Muscle of leg (tissue), 11 donors: ENCODE results near the gene SCLT1. TPM values are rescaled to one million over a fixed set of nuclear protein-coding genes. Genes with fewer than 3 reads are reported as not detected.
"Not testable (repeated sequence)": the region's sequence is repeated elsewhere in the genome, so short reads cannot be mapped to it uniquely, and the experiment has no call there.

Experiments used
- DNase-seq: peaks from one replicate; pipeline ENCODE4 v3.0.0; 2013
- H3K27ac ChIP-seq: one replicate; pipeline ENCODE4 v1.5.1; 2013; ENCODE audit warnings: mild to moderate bottlenecking, low read length, control low read depth
- H3K27me3 ChIP-seq: one replicate; pipeline ENCODE4 v1.6.1; 2013; ENCODE audit warnings: low read length; ENCODE audit not compliant: control insufficient read depth, insufficient read depth
- H3K36me3 ChIP-seq: one replicate; pipeline ENCODE4 v1.6.1; 2013; ENCODE audit warnings: low read length; ENCODE audit not compliant: control insufficient read depth, insufficient read depth
- H3K4me1 ChIP-seq: one replicate; pipeline ENCODE4 v1.6.1; 2013; ENCODE audit warnings: low read length; ENCODE audit not compliant: control insufficient read depth, insufficient read depth
- H3K4me3 ChIP-seq: one replicate; pipeline ENCODE4 v1.5.1; 2013; ENCODE audit warnings: low read length, control low read depth
- H3K9me3 ChIP-seq: replicated peaks from 2 replicates; pipeline ENCODE4 v1.6.1; 2013; ENCODE audit warnings: low read depth, low read length; ENCODE audit not compliant: control insufficient read depth
- WGBS: methylation state at CpG from one replicate; pipeline ENCODE4 v1.1.5; 2013; ENCODE audit warnings: missing lambda C conversion rate; ENCODE audit not compliant: insufficient coverage; 5-methylcytosine and 5-hydroxymethylcytosine counted together
- polyA plus RNA-seq, 8 donors: library from polyadenylated mRNA; unstranded; fragments of 120-200 nt; gene quantifications; one replicate each; pipeline versions ENCODE4 v1.2.1 to v1.2.3, GENCODE V29; 2013; ENCODE audit warnings: inconsistent platforms in 1 of 8, low replicate concordance in 1 of 8; ENCODE audit not compliant: insufficient read length in 8 of 8, insufficient read depth in 1 of 8
- total RNA-seq: library from RNA; stranded (reverse); fragments of 120-200 nt; gene quantifications from one replicate; pipeline ENCODE4 v1.2.4, GENCODE V29; 2013

SCLT1 gene
- total and polyA plus RNA-seq, 9 donors = 8.6 to 16.3 (median 10.8) TPM

- no peak for DNase-seq
- H3K4me3 ChIP-seq = no peak overlapping the region
- H3K4me1 ChIP-seq = no peaks in the 10 kb centered on the region
- H3K27me3 ChIP-seq = no peaks in the 10 kb centered on the region
- WGBS = no CpG with 5 or more reads among the region's 5 CpGs
- peaks cover 12% of the 10 kb centered on the region for H3K9me3 ChIP-seq
- H3K27ac ChIP-seq = no peak overlapping the region
- H3K36me3 ChIP-seq = peaks cover 21% of the 10 kb centered on the region
Observed at GRCh38 chr4:129082302-129082701, 11.0 kb downstream of the SCLT1 start.

DNA sequence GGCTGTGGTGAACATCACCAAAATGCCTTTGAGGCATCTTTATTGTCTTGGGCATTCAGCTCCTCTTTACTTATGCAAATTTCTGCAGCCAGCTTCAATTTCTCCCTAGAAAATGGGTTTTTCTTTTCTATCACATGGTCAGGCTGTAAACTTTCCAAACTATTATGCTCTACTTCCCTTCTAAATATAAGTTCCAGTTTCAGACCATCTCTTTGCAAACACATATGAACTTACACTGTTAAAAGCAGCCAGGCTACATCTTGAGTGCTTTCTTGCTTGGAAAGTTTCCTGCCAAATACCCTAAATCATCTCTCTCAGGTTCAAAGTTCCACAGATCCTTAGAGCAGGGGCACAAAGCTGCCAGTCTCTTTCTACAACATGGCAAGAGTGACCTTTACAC lies 13.2 kb downstream of the SCLT1 start:
- Histone ChIP-seq H3K4me3 (no peak overlapping the region), H3K9me3 (peaks cover 8% of the 10 kb centered on the region), H3K27me3 (no peaks in the 10 kb centered on the region), H3K4me1 (no peaks in the 10 kb centered on the region), H3K36me3 (peaks cover 21% of the 10 kb centered on the region), H3K27ac (no peak overlapping the region)
- DNase-seq = no peak

DNA sequence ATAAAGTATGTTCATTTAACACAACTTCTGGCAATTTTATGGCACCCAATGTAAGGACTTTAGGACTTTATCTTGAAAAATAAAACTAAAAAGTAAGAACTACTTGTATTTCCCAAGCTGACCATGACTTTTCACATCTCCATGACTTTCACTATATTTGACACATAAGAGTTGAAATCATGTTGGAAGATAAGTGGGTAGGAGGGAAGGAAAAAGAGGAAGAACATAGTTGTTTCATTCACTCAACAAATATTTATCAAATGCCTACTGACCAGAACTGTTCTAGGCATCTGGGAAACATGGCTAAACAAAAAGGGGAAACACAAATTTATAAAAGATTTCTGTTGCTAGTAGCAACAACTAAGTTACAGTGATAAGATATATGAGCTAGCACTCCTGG lies 16.0 kb downstream of the SCLT1 start:
- Histone ChIP-seq H3K4me1 (no peaks in the 10 kb centered on the region), H3K27me3 (no peaks in the 10 kb centered on the region), H3K27ac (no peak overlapping the region), H3K4me3 (no peak overlapping the region), H3K36me3 (peaks cover 28% of the 10 kb centered on the region), H3K9me3 (peaks cover 13% of the 10 kb centered on the region)
- no peak for DNase-seq

- H3K27me3 ChIP-seq, H3K36me3 ChIP-seq, DNase-seq, H3K27ac ChIP-seq, H3K4me1 ChIP-seq, H3K4me3 ChIP-seq: not testable (repeated sequence)
- peaks cover 20% of the 10 kb centered on the region for H3K9me3 ChIP-seq
- WGBS = no CpG with 5 or more reads among the region's 2 CpGs
Observed at GRCh38 chr4:129069537-129069936, 23.8 kb downstream of the SCLT1 start.

DNA sequence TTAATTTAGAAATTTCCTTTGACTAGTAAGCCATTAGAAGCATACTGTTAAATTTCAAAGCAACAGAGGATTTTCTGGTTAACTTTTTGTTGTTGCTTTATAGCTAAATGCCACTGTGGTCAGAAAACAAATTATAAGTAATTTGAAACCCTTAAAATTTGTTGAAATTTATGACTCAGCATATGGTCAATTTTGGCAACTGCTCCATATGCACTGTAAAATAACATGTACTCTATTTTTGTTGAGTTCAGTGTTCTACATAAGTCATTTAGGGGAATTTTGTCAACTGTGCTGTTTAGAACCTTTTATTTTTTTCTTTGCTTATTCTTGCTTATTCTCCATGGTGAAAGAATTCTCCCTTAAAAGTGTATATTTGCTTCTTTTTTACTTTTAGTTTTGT lies 28.6 kb downstream of the SCLT1 start:
- H3K27me3 ChIP-seq = no peaks in the 10 kb centered on the region
- peaks cover 15% of the 10 kb centered on the region for H3K36me3 ChIP-seq
- H3K27ac ChIP-seq = no peak overlapping the region
- DNase-seq = no peak
- H3K4me1 ChIP-seq = no peaks in the 10 kb centered on the region
- peaks cover 38% of the 10 kb centered on the region for H3K9me3 ChIP-seq
- no peak overlapping the region for H3K4me3 ChIP-seq

GRCh38 chr4:129063640-129064039 lies 29.7 kb downstream of the SCLT1 start:
- Histone ChIP-seq H3K27ac (no peak overlapping the region), H3K36me3 (peaks cover 15% of the 10 kb centered on the region), H3K4me3 (no peak overlapping the region), H3K4me1 (no peaks in the 10 kb centered on the region), H3K9me3 (peaks cover 44% of the 10 kb centered on the region), H3K27me3 (no peaks in the 10 kb centered on the region)
- DNase-seq = no peak
- no CpG with 5 or more reads among the region's 2 CpGs for WGBS

GRCh38 chr4:129062580-129062979 lies 30.8 kb downstream of the SCLT1 start:
- WGBS = 100% methylated on average over 2 of the region's 3 CpGs
- peaks cover 15% of the 10 kb centered on the region for H3K36me3 ChIP-seq

GRCh38 chr4:129059028-129059427 lies 34.3 kb downstream of the SCLT1 start:
- Histone ChIP-seq H3K4me3 (no peak overlapping the region), H3K36me3 (peaks cover 15% of the 10 kb centered on the region), H3K4me1 (no peaks in the 10 kb centered on the region), H3K27ac (no peak overlapping the region), H3K9me3 (peaks cover 69% of the 10 kb centered on the region), H3K27me3 (no peaks in the 10 kb centered on the region)
- no peak for DNase-seq

More at GRCh38 chr4:129062580-129062979, 30.8 kb downstream of the SCLT1 start:
- H3K4me3 ChIP-seq = no peak overlapping the region
- DNase-seq = no peak
- H3K27ac ChIP-seq = no peak overlapping the region
- no peaks in the 10 kb centered on the region for H3K4me1 ChIP-seq
- H3K27me3 ChIP-seq = no peaks in the 10 kb centered on the region
- peaks cover 46% of the 10 kb centered on the region for H3K9me3 ChIP-seq

GRCh38 chr4:129046055-129046959 lies 47.0 kb downstream of the SCLT1 start:
- Histone ChIP-seq H3K27ac (no peak overlapping the region), H3K9me3 (peaks cover 5% of the 10 kb centered on the region), H3K4me1 (no peaks in the 10 kb centered on the region), H3K27me3 (no peaks in the 10 kb centered on the region), H3K4me3 (no peak overlapping the region), H3K36me3 (no peaks in the 10 kb centered on the region)
- no CpG with 5 or more reads among the region's 1 CpG for WGBS
- DNase-seq = no peak

DNA sequence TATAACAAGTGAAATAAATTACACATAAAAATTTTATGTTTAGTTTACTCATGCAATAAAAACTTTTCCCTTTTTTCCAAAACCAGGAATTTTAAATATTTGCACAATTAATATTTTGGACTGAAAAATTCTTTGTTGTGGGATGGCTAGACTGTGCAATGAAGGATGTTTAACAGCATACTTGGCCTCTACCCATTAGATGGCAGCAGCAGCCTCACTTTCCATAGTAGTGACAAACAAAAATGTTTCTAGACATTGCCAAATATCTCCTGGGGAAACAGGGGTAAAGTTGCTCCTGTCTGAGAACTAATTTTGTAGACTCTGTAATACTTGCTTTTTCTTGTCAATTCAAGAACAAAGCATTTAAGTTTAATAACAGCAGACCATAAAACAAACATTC lies 49.8 kb downstream of the SCLT1 start:
- no peaks in the 10 kb centered on the region for H3K27me3 ChIP-seq
- no peaks in the 10 kb centered on the region for H3K4me1 ChIP-seq
- H3K36me3 ChIP-seq = no peaks in the 10 kb centered on the region
- H3K9me3 ChIP-seq = no peaks in the 10 kb centered on the region
- H3K27ac ChIP-seq = no peak overlapping the region
- peak; percentile 7 for DNase-seq
- no peak overlapping the region for H3K4me3 ChIP-seq

GRCh38 chr4:129040471-129040870 lies 52.9 kb downstream of the SCLT1 start:
- DNase-seq = no peak
- H3K36me3 ChIP-seq = no peaks in the 10 kb centered on the region
- H3K9me3 ChIP-seq = no peaks in the 10 kb centered on the region
- no peak overlapping the region for H3K27ac ChIP-seq
- no peaks in the 10 kb centered on the region for H3K27me3 ChIP-seq
- H3K4me1 ChIP-seq = no peaks in the 10 kb centered on the region
- H3K4me3 ChIP-seq = no peak overlapping the region
- no CpG with 5 or more reads among the region's 2 CpGs for WGBS
